ENCODE measurements around the gene TKTL1.
A peak's percentile ranks its signal among the peaks of the same experiment; 100 is the strongest.

The TKTL1 gene

DNA sequence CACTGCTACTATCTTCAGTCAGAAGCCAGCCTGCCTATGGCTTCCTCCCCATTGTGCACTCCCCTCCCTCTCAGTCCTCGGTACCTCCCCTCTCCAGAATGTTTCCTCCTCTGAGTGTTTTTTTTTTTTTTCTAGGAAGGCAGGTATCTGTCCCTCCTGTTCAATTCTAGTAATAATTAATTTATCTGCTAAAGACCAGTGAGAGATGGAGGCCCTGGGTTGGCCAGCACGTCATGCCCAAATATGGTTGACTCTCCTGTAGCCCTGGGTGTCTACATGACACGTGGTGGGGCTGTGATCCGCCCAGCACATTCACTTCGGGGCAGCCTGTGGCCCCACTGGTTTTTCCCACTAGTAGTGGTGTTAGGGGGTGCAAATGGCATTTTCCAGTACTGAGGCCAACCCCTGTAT lies 77.0 kb downstream of the TKTL1 start:
- Histone ChIP-seq H3K4me1 (ENCODE audit: control insufficient read depth, insufficient read depth, low read length) (peaks cover 33% of the 10 kb centered on the region), H3K36me3 (ENCODE audit: insufficient read depth, low read length) (peaks cover 20% of the 10 kb centered on the region), H3K4me3 (ENCODE audit: low read length) (peak overlapping the region; percentile 74), H3K9ac (ENCODE audit: low read depth, low read length) (peak overlapping the region; percentile 65), H3K4me2 (ENCODE audit: low read length) (peak overlapping the region; percentile 94), H3K27me3 (ENCODE audit: control insufficient read depth, insufficient read depth, low read length) (no peaks in the 10 kb centered on the region), H3K9me3 (replicated peaks; ENCODE audit: low read length) (no peaks in the 10 kb centered on the region)

DNA sequence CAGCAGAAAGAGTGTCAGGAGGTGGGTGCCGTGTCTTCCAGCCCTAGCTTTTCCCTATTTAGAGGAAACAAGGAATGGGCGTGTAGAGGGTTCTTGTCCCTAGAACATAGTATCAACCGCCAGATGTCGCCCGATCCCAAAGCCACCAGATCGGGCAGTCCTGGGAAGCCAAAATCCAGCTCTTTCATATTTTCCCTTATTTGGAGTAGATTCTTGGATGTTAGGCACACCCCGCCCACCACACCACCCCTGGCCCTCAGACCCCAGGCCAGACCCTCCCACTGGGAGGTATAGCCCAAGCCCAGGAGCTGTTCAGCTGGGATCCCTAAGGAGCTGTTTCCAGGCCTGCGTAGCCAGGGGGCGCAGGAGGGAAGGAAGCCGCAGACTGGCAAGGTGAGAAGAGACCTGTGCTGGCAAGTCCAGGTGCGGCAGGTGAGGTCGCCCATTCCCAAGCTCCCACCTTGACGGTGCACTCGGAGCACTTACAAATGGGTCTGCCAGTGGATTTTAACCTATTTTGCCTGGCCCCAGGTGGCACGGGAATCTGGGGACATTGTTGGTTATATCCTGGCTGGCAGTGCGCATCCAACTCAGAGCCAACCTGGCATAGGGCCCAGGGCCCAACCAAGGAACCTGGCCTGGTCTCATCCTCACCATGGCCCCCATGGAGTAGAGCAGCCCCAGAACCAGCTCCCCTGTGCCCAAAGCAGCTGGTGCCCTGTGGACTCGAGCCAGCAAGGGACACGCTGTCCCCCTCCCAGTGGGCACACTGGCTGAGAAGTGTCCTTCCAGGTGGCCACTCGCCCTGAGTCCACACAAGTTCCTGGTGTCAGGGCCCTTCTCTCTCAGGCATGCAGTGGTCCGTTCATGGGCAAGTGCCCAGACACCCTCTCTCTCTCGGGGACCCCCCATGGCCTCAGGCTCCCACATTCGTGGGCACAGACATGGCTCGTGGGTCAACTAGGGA lies 78.0 kb downstream of the TKTL1 start:
- peak overlapping the region; percentile 73 for H3K4me3 ChIP-seq (ENCODE audit: low read length)
- H3K36me3 ChIP-seq (ENCODE audit: insufficient read depth, low read length), result peaks cover 13% of the 10 kb centered on the region
- H3K27me3 ChIP-seq (ENCODE audit: control insufficient read depth, insufficient read depth, low read length), result no peaks in the 10 kb centered on the region
- H3K9me3 ChIP-seq (replicated peaks; ENCODE audit: low read length), result no peaks in the 10 kb centered on the region
- peak overlapping the region; percentile 94 for H3K4me2 ChIP-seq (ENCODE audit: low read length)
- H3K4me1 ChIP-seq (ENCODE audit: control insufficient read depth, insufficient read depth, low read length), result peaks cover 32% of the 10 kb centered on the region
- peak overlapping the region; percentile 71 for H3K9ac ChIP-seq (ENCODE audit: low read depth, low read length)

DNA sequence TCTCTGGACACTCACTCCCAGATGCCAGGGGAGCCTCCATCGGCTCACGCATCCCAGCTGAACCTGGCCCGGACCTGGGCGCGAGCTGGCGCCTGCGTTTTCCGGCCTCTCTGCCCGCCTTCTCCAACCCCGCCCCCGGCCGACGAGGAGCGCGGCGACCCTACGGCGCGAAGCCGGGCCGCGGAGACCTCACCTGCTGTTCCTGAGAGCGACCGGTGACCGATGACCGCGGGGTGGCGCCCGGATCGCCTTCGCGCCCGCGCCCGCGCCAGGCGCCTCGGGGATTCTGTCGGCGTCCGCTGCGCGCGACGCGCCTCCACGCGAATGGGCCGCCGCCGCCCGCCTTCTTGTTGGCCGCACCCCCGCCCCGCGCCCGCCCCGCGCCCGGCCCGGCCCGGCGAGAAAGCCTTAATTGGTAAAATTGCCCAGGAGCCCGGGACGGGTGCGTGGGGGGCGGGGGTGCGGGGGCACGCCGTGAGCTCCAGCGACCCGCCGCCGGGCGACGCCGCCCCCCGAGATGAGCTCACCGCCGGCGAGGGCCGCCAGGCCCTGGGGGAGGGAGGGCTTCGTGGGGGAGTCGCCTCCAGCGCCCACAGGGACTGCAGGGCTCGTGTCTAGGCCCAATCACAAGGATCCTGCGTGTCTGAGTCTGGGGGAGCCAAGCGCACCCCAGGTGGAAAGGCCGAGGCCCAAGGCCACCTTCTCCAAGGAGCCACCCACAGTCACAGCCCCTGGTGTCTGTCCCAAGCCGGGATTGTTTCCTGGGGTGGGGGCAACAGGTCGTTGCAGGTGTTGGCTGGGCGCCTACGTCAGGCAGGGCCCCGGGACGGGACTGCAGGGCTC lies 78.9 kb downstream of the TKTL1 start, which contains the start of gene FLNA:
TSS of gene FLNA (minus strand) at position 322 of the 843 bp plus-strand sequence. CDS start 3,389 bp downstream, outside the sequence.
- Histone ChIP-seq H3K9me3 (replicated peaks; ENCODE audit: low read length) (no peaks in the 10 kb centered on the region), H3K27me3 (ENCODE audit: control insufficient read depth, insufficient read depth, low read length) (no peaks in the 10 kb centered on the region), H3K4me1 (ENCODE audit: control insufficient read depth, insufficient read depth, low read length) (peaks cover 32% of the 10 kb centered on the region), H3K4me3 (ENCODE audit: low read length) (peak within 1 kb of the TSS; percentile 73), H3K9ac (ENCODE audit: low read depth, low read length) (peak within 1 kb of the TSS; percentile 71), H3K36me3 (ENCODE audit: insufficient read depth, low read length) (peaks cover 13% of the 10 kb centered on the region), H3K4me2 (ENCODE audit: low read length) (peak within 1 kb of the TSS; percentile 94)

DNA sequence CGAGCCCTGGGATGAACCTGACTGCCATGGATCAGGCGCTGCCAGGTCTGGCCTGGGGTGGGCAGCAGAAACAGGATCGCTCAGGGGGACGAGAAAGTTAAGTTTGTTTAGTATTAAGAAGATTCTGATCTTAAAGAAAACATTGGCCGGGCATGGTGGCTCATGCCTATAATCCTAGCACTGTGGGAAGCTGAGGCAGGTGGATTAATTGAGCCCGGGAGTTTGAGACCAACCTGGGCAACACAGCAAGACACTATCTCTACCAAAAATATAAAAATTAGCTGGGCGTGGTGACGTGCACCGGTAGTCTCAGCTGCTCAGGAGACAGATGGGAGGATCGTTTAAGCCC lies 79.5 kb downstream of the TKTL1 start:
- peaks cover 8% of the 10 kb centered on the region for H3K36me3 ChIP-seq (ENCODE audit: insufficient read depth, low read length)
- H3K4me3 ChIP-seq (ENCODE audit: low read length), result peak overlapping the region; percentile 56

DNA sequence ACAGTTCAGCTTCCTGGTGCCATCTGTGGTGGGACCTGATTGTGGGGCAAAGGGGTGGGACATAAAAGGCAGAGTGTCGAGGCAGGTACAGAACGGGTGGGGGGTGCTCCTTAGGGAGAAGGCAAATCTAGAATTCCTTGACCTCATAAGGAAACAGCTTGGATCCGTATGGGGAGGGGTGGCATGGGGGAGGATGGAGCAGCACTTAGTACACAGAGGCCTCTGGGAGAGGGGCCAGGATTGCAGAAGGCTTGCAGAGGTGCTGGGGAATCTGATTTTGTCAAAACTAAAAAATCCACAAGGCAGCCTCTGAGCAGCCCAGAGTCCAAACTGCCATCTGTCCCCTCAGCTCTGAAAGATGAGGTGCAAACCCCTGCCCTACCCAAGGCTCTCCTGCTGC lies 81.2 kb downstream of the TKTL1 start:
- no peaks in the 10 kb centered on the region for H3K27me3 ChIP-seq (ENCODE audit: control insufficient read depth, insufficient read depth, low read length)
- peaks cover 5% of the 10 kb centered on the region for H3K36me3 ChIP-seq (ENCODE audit: insufficient read depth, low read length)
- H3K4me2 ChIP-seq (ENCODE audit: low read length), result no peak overlapping the region
- H3K9me3 ChIP-seq (replicated peaks; ENCODE audit: low read length), result no peaks in the 10 kb centered on the region
- no peak overlapping the region for H3K4me3 ChIP-seq (ENCODE audit: low read length)
- peaks cover 39% of the 10 kb centered on the region for H3K4me1 ChIP-seq (ENCODE audit: control insufficient read depth, insufficient read depth, low read length)
- H3K9ac ChIP-seq (ENCODE audit: low read depth, low read length), result no peak overlapping the region

More for the DNA sequence above, 79.5 kb downstream of the TKTL1 start:
- H3K9ac ChIP-seq (ENCODE audit: low read depth, low read length), result peak overlapping the region; percentile 18
- no peaks in the 10 kb centered on the region for H3K9me3 ChIP-seq (replicated peaks; ENCODE audit: low read length)
- H3K27me3 ChIP-seq (ENCODE audit: control insufficient read depth, insufficient read depth, low read length), result no peaks in the 10 kb centered on the region
- H3K4me2 ChIP-seq (ENCODE audit: low read length), result peak overlapping the region; percentile 73
- H3K4me1 ChIP-seq (ENCODE audit: control insufficient read depth, insufficient read depth, low read length), result peaks cover 32% of the 10 kb centered on the region

DNA sequence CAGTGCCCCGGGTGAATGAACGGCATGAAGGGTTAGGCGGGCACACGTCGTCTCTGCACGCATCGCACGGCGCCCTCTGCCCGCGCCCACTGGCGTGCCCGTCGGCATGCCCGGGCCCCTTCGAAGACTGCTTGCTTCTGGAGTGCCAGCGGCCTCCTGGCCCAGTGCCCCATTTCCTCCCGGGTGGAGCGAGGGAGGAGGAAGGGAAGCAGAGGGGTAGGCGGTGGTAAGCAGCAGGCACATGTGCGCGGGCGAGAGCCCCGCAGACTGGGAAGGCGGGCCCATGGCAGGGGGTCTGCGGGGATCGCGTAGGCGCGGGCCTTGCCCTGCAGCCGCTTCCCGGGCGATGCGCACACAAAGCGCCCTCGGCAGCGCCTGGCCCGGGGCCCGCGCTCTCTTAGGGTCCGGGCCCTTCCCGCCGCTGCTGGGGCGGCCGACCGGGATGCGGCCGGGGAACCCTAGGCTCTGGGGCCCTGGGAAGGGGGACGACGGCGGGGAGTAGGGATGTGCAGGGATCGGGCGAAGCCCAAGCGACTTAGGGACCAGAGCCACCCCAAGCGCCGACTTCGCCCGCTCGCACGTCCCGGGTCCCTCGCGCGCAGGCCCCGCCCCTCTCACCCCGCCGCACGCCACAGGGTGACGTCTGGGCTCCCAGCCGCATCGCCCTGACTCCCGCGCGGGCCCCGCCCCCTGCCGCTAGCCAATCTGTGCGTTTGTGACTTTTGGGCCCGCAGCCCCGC lies 82.6 kb downstream of the TKTL1 start:
- H3K27me3 ChIP-seq (ENCODE audit: control insufficient read depth, insufficient read depth, low read length), result no peaks in the 10 kb centered on the region
- no peaks in the 10 kb centered on the region for H3K9me3 ChIP-seq (replicated peaks; ENCODE audit: low read length)
- H3K4me2 ChIP-seq (ENCODE audit: low read length), result peak overlapping the region; percentile 95
- H3K4me1 ChIP-seq (ENCODE audit: control insufficient read depth, insufficient read depth, low read length), result peaks cover 28% of the 10 kb centered on the region
- H3K36me3 ChIP-seq (ENCODE audit: insufficient read depth, low read length), result peaks cover 5% of the 10 kb centered on the region
- H3K9ac ChIP-seq (ENCODE audit: low read depth, low read length), result peak overlapping the region; percentile 86
- H3K4me3 ChIP-seq (ENCODE audit: low read length), result peak overlapping the region; percentile 75

DNA sequence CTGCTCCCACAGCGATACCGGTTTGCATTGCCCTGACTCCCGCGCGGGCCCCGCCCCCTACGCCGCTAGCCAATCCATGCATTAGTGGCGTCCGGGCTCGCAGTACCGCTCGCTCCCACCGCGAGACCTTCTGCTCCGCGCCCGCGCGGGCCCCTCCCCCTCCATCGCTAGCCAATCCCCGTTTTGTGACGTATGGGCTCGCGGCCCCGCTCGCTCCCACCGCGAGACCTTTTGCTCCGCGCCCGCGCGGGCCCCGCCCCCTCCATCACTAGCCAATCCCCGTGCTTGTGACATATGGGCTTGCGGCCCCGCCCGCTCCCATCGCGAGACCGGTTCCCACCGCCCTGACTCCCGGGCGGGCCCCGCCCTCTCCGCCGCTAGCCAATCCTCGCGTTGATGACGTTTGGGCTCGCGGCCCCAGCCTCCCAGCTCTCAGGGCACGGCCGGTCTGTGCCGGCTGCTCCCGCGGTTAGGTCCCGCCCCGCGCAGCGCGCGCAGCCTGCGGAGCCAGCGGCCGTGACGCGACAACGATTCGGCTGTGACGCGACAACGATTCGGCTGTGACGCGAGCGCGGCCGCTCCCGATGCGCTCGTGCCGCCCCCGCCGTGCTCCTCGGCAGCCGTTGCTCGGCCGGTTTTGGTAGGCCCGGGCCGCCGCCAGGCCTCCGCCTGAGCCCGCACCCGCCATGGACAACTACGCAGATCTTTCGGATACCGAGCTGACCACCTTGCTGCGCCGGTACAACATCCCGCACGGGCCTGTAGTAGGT lies 83.4 kb downstream of the TKTL1 start, which contains the start of gene EMD:
TSS of gene EMD (plus strand) at position 497 of the 770 bp plus-strand sequence. CDS start at position 687, 190 bp downstream.
- Histone ChIP-seq H3K4me1 (ENCODE audit: control insufficient read depth, insufficient read depth, low read length) (peaks cover 21% of the 10 kb centered on the region), H3K36me3 (ENCODE audit: insufficient read depth, low read length) (peaks cover 5% of the 10 kb centered on the region)

DNA sequence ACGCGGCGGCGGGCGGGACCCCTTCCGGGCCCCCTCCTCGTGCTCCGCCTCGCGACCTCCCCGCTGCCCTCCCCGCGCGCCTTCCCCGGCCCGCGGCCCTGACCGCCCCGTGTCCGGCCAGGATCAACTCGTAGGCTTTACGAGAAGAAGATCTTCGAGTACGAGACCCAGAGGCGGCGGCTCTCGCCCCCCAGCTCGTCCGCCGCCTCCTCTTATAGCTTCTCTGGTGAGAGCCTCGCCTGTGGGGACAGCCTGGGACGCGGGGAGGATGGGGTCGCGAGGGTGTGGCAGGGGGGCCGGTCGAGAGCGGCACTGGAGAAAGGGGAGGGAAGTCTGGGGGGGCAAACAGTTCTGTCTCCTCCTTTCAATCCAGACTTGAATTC lies 84.0 kb downstream of the TKTL1 start:
- Histone ChIP-seq H3K4me3 (ENCODE audit: low read length) (peak overlapping the region; percentile 71), H3K27me3 (ENCODE audit: control insufficient read depth, insufficient read depth, low read length) (no peaks in the 10 kb centered on the region), H3K4me1 (ENCODE audit: control insufficient read depth, insufficient read depth, low read length) (peaks cover 20% of the 10 kb centered on the region), H3K4me2 (ENCODE audit: low read length) (peak overlapping the region; percentile 86), H3K36me3 (ENCODE audit: insufficient read depth, low read length) (peaks cover 5% of the 10 kb centered on the region), H3K9me3 (replicated peaks; ENCODE audit: low read length) (no peaks in the 10 kb centered on the region), H3K9ac (ENCODE audit: low read depth, low read length) (peak overlapping the region; percentile 100)

More for the DNA sequence above, 83.4 kb downstream of the TKTL1 start, which contains the start of gene EMD:
- no peaks in the 10 kb centered on the region for H3K9me3 ChIP-seq (replicated peaks; ENCODE audit: low read length)
- peak within 1 kb of the TSS; percentile 100 for H3K9ac ChIP-seq (ENCODE audit: low read depth, low read length)
- no peaks in the 10 kb centered on the region for H3K27me3 ChIP-seq (ENCODE audit: control insufficient read depth, insufficient read depth, low read length)
- H3K4me2 ChIP-seq (ENCODE audit: low read length), result peak within 1 kb of the TSS; percentile 95
- H3K4me3 ChIP-seq (ENCODE audit: low read length), result peak within 1 kb of the TSS; percentile 75
